UCSD-AML1 (cell line): ENCODE results near the gene SERINC4.
A peak's percentile ranks its signal among the peaks of the same experiment; 100 is the strongest.

Experiments
- DNase-seq: peaks from one replicate; lab custom pipeline; 2025; ENCODE audit not compliant: unreplicated experiment; lab: John Stamatoyannopoulos, UW

Gene SERINC4

DNA sequence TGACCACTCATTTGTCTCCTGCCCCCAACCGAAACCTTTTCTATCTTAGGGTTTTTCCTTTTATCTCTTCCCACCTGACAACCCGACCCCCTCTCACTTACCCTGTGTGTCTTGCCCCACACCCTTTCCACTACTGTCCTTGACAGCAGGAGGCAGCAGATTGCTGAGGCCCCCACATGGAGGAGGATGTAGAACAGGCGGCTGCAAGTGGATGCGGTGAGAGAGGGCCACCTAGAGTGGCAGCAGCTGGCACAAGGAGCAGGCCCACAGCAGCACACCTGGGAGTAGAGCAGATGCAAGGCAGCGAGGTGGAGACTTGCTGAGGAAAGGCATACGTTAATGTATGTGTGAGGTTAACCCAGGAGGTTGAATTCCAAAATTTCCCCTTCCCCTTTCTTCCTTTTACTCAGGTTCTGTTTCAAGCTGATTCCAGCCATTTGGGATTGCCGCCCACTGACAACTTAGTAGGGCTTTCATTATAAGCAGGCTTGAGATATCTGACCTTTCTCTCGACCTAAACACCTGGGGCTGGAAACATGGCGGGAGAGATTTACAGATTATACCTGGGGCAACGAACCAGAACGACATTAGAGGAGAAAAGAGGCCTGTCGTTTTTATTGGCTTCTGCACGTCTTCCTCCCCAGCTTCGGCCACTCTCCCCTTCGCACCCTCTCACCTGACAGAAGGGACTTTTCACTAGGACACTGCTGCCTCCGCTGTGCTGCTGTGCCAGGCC, 643 bp downstream of the SERINC4 start:
- peak; percentile 14 for DNase-seq

DNA sequence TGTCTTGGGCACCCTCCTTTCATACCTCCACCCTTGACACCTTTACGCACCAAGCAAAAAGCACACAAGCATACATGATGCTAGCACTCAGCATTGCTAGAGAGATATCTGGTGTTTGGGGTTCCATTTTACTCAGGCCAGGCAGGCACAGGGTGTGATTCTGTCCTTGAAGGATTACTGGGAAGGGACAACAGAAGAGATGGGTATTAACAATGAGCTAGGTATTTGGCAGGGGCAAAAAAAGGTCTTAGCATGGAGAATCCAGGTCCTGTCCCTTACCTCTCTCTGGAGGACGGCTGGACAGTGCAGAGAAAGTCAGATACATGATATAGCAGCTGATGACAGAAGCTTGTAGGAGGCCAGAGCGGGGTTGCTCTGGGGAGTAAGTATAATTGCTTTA, 3.5 kb downstream of the SERINC4 start:
- DNase-seq: no peak

- DNase-seq: no peak
Measured at GRCh38 chr15:43795997-43796396, 4.0 kb downstream of the SERINC4 start.

DNA sequence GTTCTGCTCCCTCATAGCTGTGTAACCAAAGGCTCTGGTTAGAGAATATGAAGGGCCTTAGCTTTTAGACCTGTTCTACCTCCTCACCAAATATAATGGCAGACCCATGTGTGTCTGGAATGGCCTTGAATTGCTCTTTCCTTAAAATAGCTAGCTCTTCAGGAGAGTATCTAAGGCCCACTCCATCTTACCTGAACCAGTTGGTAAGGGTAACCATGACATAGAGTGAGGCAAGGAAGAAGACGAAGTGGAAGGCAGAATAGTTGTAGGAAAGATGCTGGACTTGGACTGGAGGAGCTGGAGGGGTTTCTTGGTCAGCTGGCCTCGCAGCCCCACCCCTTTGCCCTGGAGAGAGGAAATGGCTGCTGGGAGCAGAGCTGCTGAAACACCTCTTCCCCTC, 4.8 kb downstream of the SERINC4 start:
- no peak for DNase-seq

GRCh38 chr15:43794269-43795037, 5.6 kb downstream of the SERINC4 start:
- no peak for DNase-seq

DNA sequence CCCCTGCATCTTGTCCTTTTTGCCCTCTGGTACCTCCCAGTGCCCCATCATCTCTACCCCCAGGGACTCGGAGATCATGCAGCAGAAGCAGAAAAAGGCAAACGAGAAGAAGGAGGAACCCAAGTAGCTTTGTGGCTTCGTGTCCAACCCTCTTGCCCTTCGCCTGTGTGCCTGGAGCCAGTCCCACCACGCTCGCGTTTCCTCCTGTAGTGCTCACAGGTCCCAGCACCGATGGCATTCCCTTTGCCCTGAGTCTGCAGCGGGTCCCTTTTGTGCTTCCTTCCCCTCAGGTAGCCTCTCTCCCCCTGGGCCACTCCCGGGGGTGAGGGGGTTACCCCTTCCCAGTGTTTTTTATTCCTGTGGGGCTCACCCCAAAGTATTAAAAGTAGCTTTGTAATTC, 6.4 kb downstream of the SERINC4 start:
- DNase-seq: no peak

DNA sequence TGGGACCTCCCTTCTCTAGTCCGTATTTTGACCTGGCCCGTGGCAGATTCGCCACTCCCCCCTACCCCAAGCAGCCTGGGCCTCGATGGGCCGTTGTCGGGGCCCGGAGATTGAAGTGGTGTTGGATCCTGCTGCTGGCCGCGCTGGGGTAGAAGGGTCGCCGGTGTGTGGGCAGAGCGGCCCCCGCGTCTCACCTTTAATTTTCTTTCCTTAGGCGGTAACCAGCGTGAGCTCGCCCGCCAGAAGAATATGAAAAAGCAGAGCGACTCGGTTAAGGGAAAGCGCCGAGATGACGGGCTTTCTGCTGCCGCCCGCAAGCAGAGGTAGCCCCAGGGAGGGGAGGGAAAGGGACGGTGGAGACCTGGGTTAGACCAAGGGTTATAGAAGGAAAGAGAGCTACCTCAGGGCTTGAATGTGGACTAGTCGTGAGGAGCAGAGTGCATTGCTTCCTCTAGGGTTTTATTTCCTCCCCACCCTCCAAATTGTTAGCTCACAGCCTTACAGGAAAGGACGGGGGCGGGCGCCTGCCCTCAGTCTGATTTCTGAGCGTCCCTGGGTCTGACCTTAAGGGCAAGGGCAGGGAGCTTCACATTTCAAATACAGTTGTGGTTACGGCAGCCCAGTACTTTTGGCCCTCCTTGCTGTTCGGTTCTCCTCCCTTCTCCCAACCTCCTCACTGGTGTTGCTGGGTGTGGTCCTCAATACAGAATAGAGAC, 7.1 kb downstream of the SERINC4 start:
- no peak for DNase-seq

DNA sequence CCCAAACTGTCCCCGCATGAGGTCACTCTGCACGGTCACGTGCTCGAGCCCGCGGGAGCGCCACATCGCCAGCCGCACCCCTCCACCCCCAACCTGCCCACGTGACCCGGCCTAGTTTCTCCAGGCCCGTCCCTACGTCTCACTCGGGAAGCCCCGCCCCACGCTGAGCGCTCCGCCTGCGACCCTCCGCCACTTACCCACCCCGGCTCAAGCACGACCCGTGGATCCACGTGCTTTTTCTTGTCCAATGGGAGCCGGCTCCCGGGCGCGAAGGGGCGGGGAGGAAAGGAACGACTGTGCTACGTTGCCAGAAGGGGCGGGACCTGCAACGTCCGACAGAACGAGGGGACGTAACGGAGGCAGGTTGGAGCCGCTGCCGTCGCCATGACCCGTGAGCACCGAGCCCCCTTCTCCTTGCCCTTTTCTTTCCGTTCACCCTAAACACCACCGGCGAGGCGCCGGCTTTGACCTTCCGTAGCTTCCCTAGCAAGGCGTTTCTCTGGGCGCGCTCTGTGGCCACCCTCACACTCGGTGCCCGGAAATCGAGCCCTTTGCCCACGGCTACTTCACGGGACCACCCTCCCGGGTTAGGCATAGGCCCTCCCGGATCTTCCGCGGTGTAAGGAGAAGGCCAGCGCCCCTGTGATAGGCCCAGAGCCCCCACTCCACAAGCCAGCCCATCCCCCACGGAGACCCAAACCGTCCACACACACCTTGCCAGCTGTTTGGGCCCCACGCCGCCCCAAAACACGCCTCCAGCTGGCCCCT, 7.8 kb downstream of the SERINC4 start, which contains the start of gene SERF2:
TSS of gene SERF2 (plus strand) at position 328 of the 768 bp plus-strand sequence. CDS start at position 385, 57 bp downstream.
- DNase-seq: peak; percentile 100

GRCh38 chr15:43789409-43789808, 10.6 kb downstream of the SERINC4 start:
- no peak for DNase-seq

DNA sequence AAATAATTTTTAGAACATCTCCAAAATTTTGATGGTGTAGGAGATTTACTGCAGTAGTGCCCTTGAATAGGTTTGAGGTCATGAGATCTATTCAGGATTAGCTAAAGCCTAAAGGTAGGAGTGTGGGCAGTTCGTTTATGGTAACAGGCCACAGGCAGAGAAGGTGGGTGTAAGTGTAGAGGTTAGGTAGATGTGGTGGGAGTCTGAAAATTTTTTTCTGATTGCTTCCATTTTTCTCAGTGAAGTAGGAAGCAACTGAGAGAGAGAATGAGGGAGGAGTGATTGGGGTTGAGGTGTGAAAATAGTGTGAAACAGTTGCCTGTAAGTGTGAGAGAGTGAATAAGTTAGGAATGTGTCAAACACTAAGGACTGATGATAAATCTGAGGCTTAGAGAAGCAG, 21.0 kb downstream of the SERINC4 start:
- DNase-seq: no peak

GRCh38 chr15:43777267-43777914, 22.6 kb downstream of the SERINC4 start:
- peak; percentile 88 for DNase-seq

GRCh38 chr15:43776718-43777266, 23.2 kb downstream of the SERINC4 start, which contains the start of gene ELL3:
Gene ELL3, minus strand, starts transcription at chr15:43776966. Its CDS starts 65 bp downstream, at chr15:43776901.
- peak; percentile 88 for DNase-seq

DNA sequence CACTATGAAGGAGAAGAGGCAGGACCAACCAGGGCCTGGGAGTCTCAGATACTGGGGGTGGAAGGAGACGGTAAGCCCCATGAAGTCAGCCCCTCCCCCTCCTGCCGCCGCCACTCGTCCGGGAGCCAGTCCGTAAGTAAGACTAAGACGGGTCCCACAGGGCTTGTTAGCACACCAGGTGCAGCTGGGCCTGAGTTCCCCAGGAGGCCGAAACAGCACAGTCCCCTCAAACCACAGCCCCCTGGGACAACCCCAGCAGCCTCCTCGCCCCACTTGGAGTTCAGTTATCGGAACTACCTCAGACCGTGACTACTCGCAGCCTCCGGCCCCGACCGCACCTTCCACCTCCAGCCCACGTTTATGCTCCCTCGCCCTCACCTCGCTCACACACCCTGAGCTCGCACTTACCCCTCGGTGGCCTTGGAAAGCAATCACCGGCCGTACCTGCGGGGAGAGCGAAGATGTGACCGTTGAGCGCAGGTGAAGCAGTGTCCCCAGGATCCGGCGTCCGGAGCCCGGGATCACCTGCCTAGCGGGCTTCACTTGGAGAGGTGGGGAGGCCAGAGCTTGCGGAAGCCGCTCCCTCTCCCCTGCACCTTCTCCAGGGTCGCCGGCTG, 23.8 kb downstream of the SERINC4 start:
- DNase-seq: no peak

DNA sequence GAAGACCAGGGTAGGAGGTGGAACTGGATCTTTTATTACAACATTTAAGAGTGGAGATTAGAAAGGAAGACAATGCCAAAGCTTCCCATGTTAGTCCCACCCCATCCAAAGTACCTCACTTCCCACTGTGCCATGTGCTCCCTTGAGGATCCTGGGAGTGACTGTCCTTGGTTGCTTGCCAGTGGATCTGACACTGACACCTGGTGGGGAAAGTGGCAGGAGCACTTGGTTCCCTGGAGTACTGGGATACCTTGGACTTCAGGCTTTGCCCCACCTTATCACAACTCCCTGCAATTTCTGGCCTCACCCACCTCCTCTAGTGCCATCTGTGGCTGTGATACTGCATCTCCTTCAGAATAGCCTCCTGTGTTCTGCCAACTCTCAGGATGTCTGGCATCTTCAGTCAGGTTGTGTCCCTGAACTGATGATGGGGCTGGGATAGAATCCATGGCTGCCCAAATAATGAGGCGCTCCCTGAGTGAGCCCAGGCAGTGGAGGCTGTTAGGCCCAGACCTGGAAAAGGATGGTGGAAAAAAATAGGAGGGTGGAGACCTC, 24.5 kb downstream of the SERINC4 start:
- DNase-seq: no peak

DNA sequence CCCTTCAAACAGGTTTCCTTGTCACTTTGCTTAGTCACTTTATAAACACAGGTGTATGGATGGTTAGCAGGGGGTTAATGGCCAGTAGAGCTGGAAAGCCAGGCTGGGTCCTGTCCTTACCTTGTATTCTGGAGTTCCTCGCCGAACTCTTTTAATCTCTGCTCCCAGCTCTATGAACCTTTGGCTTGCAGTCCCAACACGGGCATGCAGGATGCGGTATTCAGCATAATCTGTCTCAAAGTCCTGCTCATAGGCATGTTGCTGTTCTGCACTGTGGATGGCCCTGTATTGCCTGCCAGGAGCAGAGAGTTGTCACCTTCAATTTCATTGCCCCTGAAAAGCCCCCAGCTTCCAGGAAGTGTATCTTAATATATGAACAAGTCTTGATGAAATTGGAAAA, 26.0 kb downstream of the SERINC4 start:
- no peak for DNase-seq

DNA sequence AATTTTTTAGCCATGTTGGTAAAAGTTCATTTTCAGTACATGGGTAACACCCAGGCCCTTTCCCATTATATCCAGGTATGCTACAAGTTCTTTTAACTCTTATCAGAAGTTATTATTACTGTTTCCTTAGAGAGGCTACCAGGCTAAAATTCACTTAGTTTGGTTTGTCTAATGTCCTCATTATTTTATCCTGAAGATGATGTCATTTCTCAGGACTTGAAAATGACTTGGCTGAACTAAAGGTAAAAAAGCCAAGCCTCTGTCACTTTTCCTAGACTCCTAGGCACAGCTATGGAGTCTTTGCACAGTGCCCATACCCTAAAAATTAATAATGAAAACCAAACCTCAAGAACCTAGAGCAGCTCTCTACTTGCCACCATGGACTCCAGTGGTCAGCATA, 27.4 kb downstream of the SERINC4 start:
- DNase-seq: no peak

- no peak for DNase-seq
Measured at GRCh38 chr15:43771816-43772215, 28.2 kb downstream of the SERINC4 start.

DNA sequence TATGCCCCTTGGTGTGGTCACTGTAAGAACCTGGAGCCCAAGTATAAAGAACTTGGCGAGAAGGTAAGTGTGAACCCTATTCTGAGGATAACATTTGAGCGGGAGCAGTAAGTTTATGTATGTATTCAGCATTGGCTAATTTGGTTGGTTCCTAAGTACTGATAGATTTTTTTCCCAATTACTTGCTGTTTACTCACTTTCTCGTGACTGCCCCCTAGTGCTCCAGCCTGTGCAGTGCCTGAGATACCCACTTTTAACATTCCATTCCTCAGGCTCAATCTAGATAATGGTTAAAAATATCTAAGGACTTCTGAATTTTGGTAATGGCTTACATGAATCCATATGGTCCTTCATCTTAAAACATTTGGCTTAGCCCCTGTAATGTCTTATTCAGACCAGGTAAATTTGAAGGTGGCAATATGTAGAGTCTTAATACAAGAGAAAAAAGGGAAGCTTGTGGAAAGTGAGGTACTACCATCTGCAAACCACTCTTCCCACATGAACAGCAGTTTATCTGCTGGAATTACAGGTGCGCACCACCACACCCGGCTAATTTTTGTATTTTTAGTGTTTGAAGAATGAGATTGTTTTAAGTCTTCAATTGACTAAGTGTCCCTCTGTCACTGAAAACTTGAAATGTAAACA, 30.3 kb downstream of the SERINC4 start:
- DNase-seq: peak; percentile 43
